ENCODE results near the gene RNASE8. TPM values are rescaled to one million over a fixed set of nuclear protein-coding genes. Genes with fewer than 3 reads are reported as not detected.

Gene RNASE8
- total and polyA plus RNA-seq, 10 of the 15 experiments (the other 5 are each of a cell fraction or from before 2014, with no cell fraction given) = not detected

- no peaks in the 10 kb centered on the region for H4K20me1 ChIP-seq (ENCODE audit: control insufficient read depth, insufficient read depth)
- 8% methylated on average over 1 of the region's 1 CpG for WGBS (ENCODE audit: insufficient coverage, insufficient replicate concordance, low lambda C conversion rate, missing lambda C conversion rate)
- no peak for DNase-seq (ENCODE audit: low read depth, low spot score)
- no peak overlapping the region for H3K9ac ChIP-seq (ENCODE audit: control insufficient read depth, insufficient read depth, low read length)
- H3K9me3 ChIP-seq (replicated peaks; ENCODE audit: control insufficient read depth, insufficient read depth, low read length) = no peaks in the 10 kb centered on the region
- H3K4me3 ChIP-seq = no peak overlapping the region
- no peak for TF ChIP-seq JUND (IDR thresholded peaks at IDR 0.05; ENCODE audit: low read depth, low read length)
- no peak for TF ChIP-seq WRNIP1 (IDR thresholded peaks at IDR 0.05; ENCODE audit: borderline replicate concordance, low read depth, low read length)
- no peak for TF ChIP-seq HDGF (IDR thresholded peaks at IDR 0.05)
- TF ChIP-seq CREM (IDR thresholded peaks at IDR 0.05; ENCODE audit: low read depth) = no peak
- TF ChIP-seq JUNB (IDR thresholded peaks at IDR 0.05) = no peak
- no TSS peak for BruUV-seq (replicated peaks)
- intact Hi-C loops (cut with micrococcal nuclease; ENCODE audit: unreplicated experiment) = no loop called here
- H3K79me2 ChIP-seq (ENCODE audit: control insufficient read depth, insufficient read depth, low read length) = no peaks in the 10 kb centered on the region
- ChIA-PET POLR2A (interaction anchor here (0.6 to 0.7 kb wide), 2 partner anchors 16 to 29 kb away, joined by 4 to 9 read pairs; no protein-coding TSS in a partner anchor), RAD21 (ENCODE audit: unreplicated experiment) (interaction anchor here (1.1 to 1.2 kb wide), 2 partner anchors 17 to 86 kb away, joined by 3 to 4 read pairs; no protein-coding TSS in a partner anchor), CTCF (interaction anchor here (1.2 to 10.7 kb wide), 4 partner anchors 14 to 85 kb away, joined by 3 to 253 read pairs (median 4); partner anchors contain the start of gene TMEM253), SMC1A (ENCODE audit: uncharacterized antibody, unreplicated experiment) (interaction anchor here (1.4 to 2.2 kb wide), 2 partner anchors 21 to 86 kb away, joined by 4 to 11 read pairs; no protein-coding TSS in a partner anchor)
- no peak overlapping the region for H3K27ac ChIP-seq (ENCODE audit: control insufficient read depth, insufficient read depth)
- H3K4me2 ChIP-seq (ENCODE audit: control insufficient read depth, insufficient read depth) = no peak overlapping the region
- no peaks in the 10 kb centered on the region for H3K36me3 ChIP-seq (ENCODE audit: control insufficient read depth in 2 of 2, insufficient read depth in 2 of 2, low read length in 1 of 2)
- in situ Hi-C loops (cut with MboI) = loop anchor here (5.0 kb wide), 1 partner anchor 83 kb away; the partner anchor contains the start of gene TMEM253
- no peak for ATAC-seq
- H3K27me3 ChIP-seq (replicated peaks in 1 of 2; ENCODE audit: control insufficient read depth in 2 of 2, insufficient read depth in 2 of 2, low read length in 1 of 2) = peaks cover 11 to 15% of the 10 kb centered on the region in 2 experiments
- FAIRE-seq = no peak
- H2AFZ ChIP-seq (ENCODE audit: control insufficient read depth, low read depth, low read length) = no peak overlapping the region
- peaks cover under 1% of the 10 kb centered on the region; the same call in 1 of the 2 replicates for H3K4me1 ChIP-seq (ENCODE audit: control insufficient read depth, insufficient read depth, low read length)
Measured at GRCh38 chr14:21019366-21019765, 38.3 kb upstream of the RNASE8 start.

- in situ Hi-C loops (cut with MboI) = no loop called here
- no peak for FAIRE-seq
- TF ChIP-seq POLR2AphosphoS2 (IDR thresholded peaks at IDR 0.05; ENCODE audit: low read depth, low read length) (no peak), ZNF207 (IDR thresholded peaks at IDR 0.05; ENCODE audit: borderline replicate concordance) (no peak), SMARCA5 (IDR thresholded peaks at IDR 0.05) (no peak), STAT1 (conservative IDR thresholded peaks at IDR 0.05) (no peak), RELA (IDR thresholded peaks at IDR 0.05; ENCODE audit: borderline replicate concordance, partially characterized antibody) (no peak), FOS (IDR thresholded peaks at IDR 0.05; ENCODE audit: borderline replicate concordance, extremely low read depth, insufficient read length) (no peak), ZBTB33 (IDR thresholded peaks at IDR 0.05) (no peak), E2F8 (IDR thresholded peaks at IDR 0.05; ENCODE audit: low read depth, partially characterized antibody) (no peak)
Measured at GRCh38 chr14:21020977-21021545, 36.6 kb upstream of the RNASE8 start.

More at GRCh38 chr14:21020977-21021545, 36.6 kb upstream of the RNASE8 start:
- ATAC-seq = no peak
- no TSS peak for BruUV-seq (replicated peaks)
- intact Hi-C loops (cut with micrococcal nuclease; ENCODE audit: unreplicated experiment) = no loop called here
- Histone ChIP-seq H3K4me3 (no peak overlapping the region), H3K79me2 (ENCODE audit: control insufficient read depth, insufficient read depth, low read length) (no peaks in the 10 kb centered on the region), H3K4me2 (ENCODE audit: control insufficient read depth, insufficient read depth) (no peak overlapping the region), H3K27me3 (replicated peaks in 1 of 2; ENCODE audit: control insufficient read depth in 2 of 2, insufficient read depth in 2 of 2, low read length in 1 of 2) (peaks cover 15 to 18% of the 10 kb centered on the region in 2 experiments), H3K9me3 (replicated peaks; ENCODE audit: control insufficient read depth, insufficient read depth, low read length) (no peaks in the 10 kb centered on the region), H4K20me1 (ENCODE audit: control insufficient read depth, insufficient read depth) (no peaks in the 10 kb centered on the region), H3K27ac (ENCODE audit: control insufficient read depth, insufficient read depth) (no peak overlapping the region), H3K36me3 (ENCODE audit: control insufficient read depth in 2 of 2, insufficient read depth in 2 of 2, low read length in 1 of 2) (no peaks in the 10 kb centered on the region), H3K4me1 (ENCODE audit: control insufficient read depth, insufficient read depth, low read length) (peaks cover 4% of the 10 kb centered on the region; the same call in 1 of the 2 replicates), H3K9ac (ENCODE audit: control insufficient read depth, insufficient read depth, low read length) (no peak overlapping the region), H2AFZ (ENCODE audit: control insufficient read depth, low read depth, low read length) (no peak overlapping the region)
- ChIA-PET CTCF (interaction anchor here (1.3 to 1.8 kb wide), 2 partner anchors 11 to 68 kb away, joined by 3 to 6 read pairs; no protein-coding TSS in a partner anchor), POLR2A (no interaction called here), SMC1A (ENCODE audit: uncharacterized antibody, unreplicated experiment) (interaction anchor here (1.6 kb wide), 1 partner anchor 50 kb away, joined by 4 read pairs; no protein-coding TSS in a partner anchor), RAD21 (ENCODE audit: unreplicated experiment) (interaction anchor here (0.8 kb wide), 1 partner anchor 46 kb away, joined by 3 read pairs; no protein-coding TSS in a partner anchor)
- WGBS (ENCODE audit: insufficient coverage, insufficient replicate concordance, low lambda C conversion rate, missing lambda C conversion rate) = 45% methylated on average over 5 of the region's 5 CpGs
- no peak for DNase-seq (ENCODE audit: low read depth, low spot score)

Data from GM12878 (cell line).